SJSA1 (cell line): Measurements from ENCODE around the gene RNF220. TPM values are rescaled to one million over a fixed set of nuclear protein-coding genes. Genes with fewer than 3 reads are reported as not detected.
"Not testable (repeated sequence)": the region's sequence is repeated elsewhere in the genome, so short reads cannot be mapped to it uniquely, and the experiment has no call there.

ENCODE experiments used
- DNase-seq, 2 experiments: peaks; one replicate each; pipeline ENCODE4 v3.0.0-alpha.2; 2015 to 2020; ENCODE audit warnings: low spot score in 2 of 2, low read depth in 1 of 2
- H3K27ac ChIP-seq: fragments of 250-450 bp; sonication (Bioruptor Pico); 2 replicates; pipeline ENCODE4 v1.5.1; 2020; ENCODE audit warnings: mild to moderate bottlenecking, moderate library complexity
- H3K27me3 ChIP-seq: fragments of 250-450 bp; sonication (Bioruptor Pico); replicated peaks from 2 replicates; pipeline ENCODE4 v1.5.1; 2020; ENCODE audit warnings: mild to moderate bottlenecking, moderate library complexity
- H3K36me3 ChIP-seq: fragments of 250-450 bp; sonication (Bioruptor Pico); 2 replicates; pipeline ENCODE4 v1.5.1; 2020; ENCODE audit warnings: mild to moderate bottlenecking
- H3K4me1 ChIP-seq: fragments of 250-450 bp; sonication (Bioruptor Pico); replicated peaks from 2 replicates; pipeline ENCODE4 v1.6.1; 2021; ENCODE audit warnings: mild to moderate bottlenecking
- H3K4me3 ChIP-seq: fragments of 250-450 bp; sonication (Bioruptor Pico); 2 replicates; pipeline ENCODE4 v1.5.1; 2020; ENCODE audit warnings: mild to moderate bottlenecking
- H3K9me3 ChIP-seq: fragments of 250-450 bp; sonication (Bioruptor Pico); replicated peaks from 2 replicates; pipeline ENCODE4 v1.5.1; 2020; ENCODE audit warnings: mild to moderate bottlenecking
- total RNA-seq: library from RNA; depleted of rRNA; stranded (reverse); fragments of >200 nt; shearing (Covaris generic); gene quantifications from 2 replicates; pipeline ENCODE4 v1.2.3, GENCODE V29; 2014

The RNF220 gene
- total RNA-seq, 1 experiment from 2014 or later, result 70.5 TPM

DNA sequence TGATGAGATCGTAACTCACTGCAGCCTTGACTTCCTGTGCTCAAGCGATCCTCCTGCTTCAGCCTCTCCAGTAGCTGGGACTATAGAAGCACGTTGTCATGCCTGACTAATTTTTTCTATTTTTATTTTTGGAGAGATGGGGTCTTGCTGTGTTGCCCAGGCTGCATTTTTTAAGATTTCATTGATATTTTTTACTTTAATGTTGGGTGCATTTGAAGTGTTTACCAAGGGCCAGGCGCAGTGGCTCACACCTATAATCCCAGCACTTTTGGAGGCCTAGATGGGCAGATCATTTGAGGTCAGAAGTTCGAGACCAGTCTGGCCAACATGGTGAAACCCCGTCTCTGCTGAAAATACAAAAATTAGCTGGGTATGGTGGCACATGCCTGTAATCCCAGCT, 97.8 kb downstream of the RNF220 start:
- not testable (repeated sequence) for H3K27ac ChIP-seq, H3K4me1 ChIP-seq, H3K4me3 ChIP-seq, DNase-seq, H3K9me3 ChIP-seq, H3K36me3 ChIP-seq
- peaks cover 24% of the 10 kb centered on the region for H3K27me3 ChIP-seq

DNA sequence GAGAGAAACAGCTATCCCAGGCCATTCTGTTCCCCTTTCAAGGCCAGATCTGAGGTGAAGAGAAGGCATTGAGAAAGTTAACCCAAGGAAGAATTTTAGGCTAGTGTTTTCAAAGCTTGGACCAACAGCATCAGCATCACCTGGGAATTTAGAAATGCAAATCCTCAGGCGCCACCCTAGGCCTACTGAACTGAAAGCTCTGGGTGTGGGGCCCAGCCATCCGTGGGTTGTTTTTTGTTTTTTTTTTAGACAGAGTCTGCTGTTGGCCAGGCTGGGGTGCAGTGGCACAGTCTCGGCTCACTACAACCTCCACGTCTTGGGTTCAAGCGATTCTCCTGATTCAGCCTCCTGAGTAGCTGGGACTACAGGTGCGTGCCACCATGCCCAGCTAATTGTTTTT, 98.6 kb downstream of the RNF220 start:
- no peak for DNase-seq
- no peaks in the 10 kb centered on the region for H3K36me3 ChIP-seq

DNA sequence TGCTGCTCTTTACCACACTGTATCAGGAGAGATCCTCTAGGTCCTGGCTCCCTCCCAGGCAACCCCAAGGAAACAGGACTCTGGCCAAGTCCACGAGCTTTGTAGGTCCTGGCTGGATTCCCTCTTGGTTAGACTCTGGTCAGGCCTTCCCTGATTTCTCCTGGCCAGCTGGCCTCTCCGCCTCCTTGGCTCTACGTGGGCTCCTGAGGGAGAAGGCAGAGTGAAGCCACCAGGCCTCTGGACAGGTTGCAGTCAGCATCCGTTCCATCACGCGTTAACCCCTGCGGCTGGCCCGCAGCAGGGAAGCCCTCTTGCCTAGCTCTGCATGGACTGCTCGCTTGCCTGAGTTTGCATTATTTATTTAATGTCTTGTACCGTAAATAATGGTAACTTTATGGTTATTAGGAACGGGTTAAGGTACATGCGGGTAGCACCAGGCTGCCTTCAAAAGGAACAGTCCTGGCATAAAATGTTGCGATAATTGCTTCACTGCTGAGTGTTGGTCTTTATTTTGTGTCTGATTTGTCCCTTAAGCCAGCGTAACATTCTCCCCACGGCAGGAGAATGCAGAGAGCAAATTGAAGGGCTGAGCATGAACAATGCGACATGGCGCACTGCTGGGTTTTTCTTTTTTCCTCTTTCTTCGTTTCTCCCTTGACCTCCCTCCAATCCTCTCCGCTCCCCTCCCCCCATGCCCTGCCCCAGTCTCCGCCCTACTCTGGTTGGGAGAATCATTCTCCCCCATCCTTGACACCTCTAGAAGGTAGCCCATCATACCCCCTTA, 100.3 kb downstream of the RNF220 start:
- H3K4me1 ChIP-seq, result no peaks in the 10 kb centered on the region
- H3K36me3 ChIP-seq, result no peaks in the 10 kb centered on the region
- H3K9me3 ChIP-seq, result no peaks in the 10 kb centered on the region
- H3K4me3 ChIP-seq, result no peak overlapping the region
- DNase-seq, result no peak
- H3K27ac ChIP-seq, result no peak overlapping the region
- peaks cover 9% of the 10 kb centered on the region for H3K27me3 ChIP-seq

More for the DNA sequence above, 98.6 kb downstream of the RNF220 start:
- no peaks in the 10 kb centered on the region for H3K4me1 ChIP-seq
- H3K9me3 ChIP-seq, result no peaks in the 10 kb centered on the region
- H3K27me3 ChIP-seq, result peaks cover 22% of the 10 kb centered on the region
- no peak overlapping the region for H3K27ac ChIP-seq
- no peak overlapping the region for H3K4me3 ChIP-seq

DNA sequence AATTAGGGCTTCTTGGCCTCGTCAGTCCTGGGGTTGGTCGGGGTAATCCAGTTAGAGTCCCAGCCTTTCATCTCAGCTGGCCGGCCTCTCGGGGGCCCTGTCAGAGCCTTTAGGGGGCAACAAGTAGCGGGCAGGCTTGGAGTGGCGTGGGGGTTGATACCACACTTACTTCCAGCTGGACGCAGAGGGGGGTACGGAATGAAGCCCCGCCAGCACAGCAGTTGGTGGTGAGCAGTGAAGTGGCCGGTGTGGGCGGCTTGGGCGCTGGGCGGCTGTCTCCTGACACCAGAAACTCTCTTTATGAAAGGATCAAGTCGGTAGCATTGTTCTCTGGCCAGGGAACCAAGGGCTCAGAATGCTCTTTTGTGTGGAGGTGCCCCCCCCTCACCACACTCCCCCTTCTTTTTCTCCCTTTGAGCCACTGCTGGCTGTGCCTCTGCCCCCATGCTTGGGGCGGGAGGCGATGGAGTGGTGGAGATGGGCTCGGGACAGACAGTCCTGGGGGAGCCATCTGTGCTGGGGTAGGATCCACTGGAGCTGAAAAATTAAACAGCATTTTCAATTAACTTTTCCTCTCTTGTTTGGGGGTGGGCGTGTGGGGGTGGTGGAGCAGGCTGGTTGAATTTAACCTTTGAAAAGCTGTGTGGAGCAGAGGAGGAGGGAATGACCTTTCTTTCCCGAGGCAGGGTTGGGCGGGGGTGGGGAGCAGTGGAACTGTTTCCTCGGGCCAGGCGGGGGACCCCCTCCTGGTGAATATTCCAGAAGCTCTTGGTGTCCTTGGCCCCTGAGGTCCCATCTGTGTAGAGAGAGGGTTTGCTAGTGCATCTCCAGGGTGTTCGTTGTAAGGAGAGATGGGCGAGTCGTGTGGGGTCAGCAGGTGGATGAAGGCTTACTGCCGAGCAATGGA, 102.7 kb downstream of the RNF220 start:
- Histone ChIP-seq H3K27ac (no peak overlapping the region), H3K27me3 (peaks cover 26% of the 10 kb centered on the region; the same call in 1 of the 2 replicates), H3K9me3 (no peaks in the 10 kb centered on the region), H3K4me1 (no peaks in the 10 kb centered on the region), H3K36me3 (no peaks in the 10 kb centered on the region), H3K4me3 (no peak overlapping the region)
- no peak for DNase-seq

DNA sequence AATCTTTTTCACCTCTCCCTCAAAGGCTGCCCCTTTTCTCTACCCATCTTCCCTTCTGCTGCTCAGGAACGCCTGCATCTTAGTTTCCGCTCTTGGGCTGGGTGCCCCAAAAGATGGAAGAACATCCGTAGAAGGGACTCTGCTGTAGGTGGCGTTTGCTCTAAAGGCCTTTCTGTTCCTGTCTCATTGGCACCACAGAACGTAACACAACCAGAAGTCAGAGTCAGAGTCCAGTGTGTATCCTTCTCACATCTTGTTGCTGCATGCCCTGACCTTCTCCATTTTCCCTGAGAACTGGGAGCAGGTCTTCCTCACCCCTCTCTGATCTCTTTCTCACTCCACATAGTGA, 103.3 kb downstream of the RNF220 start:
- DNase-seq, result no peak
- Histone ChIP-seq H3K9me3 (no peaks in the 10 kb centered on the region), H3K27me3 (peaks cover 26% of the 10 kb centered on the region; the same call in 1 of the 2 replicates), H3K36me3 (no peaks in the 10 kb centered on the region), H3K4me3 (no peak overlapping the region), H3K27ac (no peak overlapping the region), H3K4me1 (no peaks in the 10 kb centered on the region)

DNA sequence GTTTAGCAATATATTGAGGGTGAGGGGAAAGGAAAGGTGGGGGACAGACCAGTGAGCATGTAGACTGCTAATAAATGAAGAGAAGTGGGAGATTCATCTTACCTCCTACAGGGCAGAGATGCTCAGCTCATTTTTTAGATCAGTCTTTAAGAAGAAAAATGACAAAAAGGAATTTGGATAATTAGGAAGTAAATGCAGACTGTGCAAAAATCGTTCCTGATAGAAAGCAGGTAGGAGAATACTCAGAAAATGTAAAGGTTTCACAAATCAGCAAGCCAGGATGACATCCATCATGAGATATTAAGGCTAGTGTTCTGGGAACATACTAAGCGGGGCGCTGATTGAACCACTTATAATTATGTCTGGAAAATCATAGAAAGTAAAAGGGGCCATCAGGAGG, 106.3 kb downstream of the RNF220 start:
- Histone ChIP-seq H3K36me3 (no peaks in the 10 kb centered on the region), H3K27me3 (peaks cover 32% of the 10 kb centered on the region), H3K4me1 (no peaks in the 10 kb centered on the region; the same call in 1 of the 2 replicates), H3K27ac (no peak overlapping the region), H3K4me3 (no peak overlapping the region), H3K9me3 (no peaks in the 10 kb centered on the region)
- no peak for DNase-seq

DNA sequence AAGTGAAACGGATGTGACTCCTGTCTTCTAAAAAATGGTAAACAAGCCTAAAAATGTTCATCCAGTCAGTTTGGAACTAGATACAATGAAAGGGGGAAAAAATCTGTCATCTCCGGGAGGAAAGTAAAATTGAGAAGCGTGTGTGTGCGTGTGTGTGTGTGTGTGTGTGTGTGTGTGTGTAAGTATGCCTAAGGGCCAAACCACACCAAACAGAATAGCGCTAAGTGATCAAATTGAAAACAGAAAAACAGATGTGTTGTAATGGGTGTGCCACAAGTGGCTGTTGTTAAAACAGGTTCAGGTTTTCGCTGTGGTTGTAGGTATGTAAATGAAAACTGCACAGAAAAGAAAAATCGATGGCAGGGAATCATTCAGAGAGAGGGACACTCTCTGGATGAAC, 106.7 kb downstream of the RNF220 start:
- Histone ChIP-seq H3K27me3 (peaks cover 31% of the 10 kb centered on the region), H3K4me3 (no peak overlapping the region)

DNA sequence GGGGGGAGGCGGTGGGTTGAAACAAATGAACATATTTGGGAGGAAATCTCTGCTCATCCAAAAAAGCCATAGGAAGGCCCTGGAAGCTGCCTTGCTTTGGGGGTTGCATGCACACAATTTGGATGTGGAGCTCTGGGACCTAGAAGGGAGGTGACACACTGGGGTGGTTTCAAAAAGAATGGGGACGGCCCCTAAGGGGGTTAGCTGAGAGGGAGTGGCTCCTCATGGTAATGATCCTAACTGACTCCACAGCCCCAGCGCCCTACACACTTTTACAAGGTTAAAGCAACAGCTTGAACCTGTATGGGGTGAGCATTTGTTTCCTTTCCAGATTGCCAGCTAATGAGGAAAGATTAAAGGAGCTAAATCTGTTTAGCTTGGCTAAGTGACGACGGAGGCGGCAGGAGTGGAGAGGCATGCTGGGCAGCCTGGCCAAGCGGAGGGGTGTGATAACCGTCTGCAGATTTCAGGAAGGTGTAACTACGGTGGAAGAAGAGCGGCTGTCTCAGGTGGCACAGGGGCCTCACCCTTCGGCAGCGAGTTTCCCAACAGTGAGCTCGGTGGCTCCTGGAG, 107.3 kb downstream of the RNF220 start:
- H3K27me3 ChIP-seq, result peaks cover 27% of the 10 kb centered on the region
- H3K4me3 ChIP-seq, result no peak overlapping the region
- no peak for DNase-seq
- no peaks in the 10 kb centered on the region for H3K36me3 ChIP-seq
- H3K27ac ChIP-seq, result no peak overlapping the region
- no peaks in the 10 kb centered on the region for H3K9me3 ChIP-seq
- H3K4me1 ChIP-seq, result no peaks in the 10 kb centered on the region; the same call in 1 of the 2 replicates

More for the DNA sequence above, 106.7 kb downstream of the RNF220 start:
- Histone ChIP-seq H3K27ac (no peak overlapping the region), H3K36me3 (no peaks in the 10 kb centered on the region), H3K4me1 (no peaks in the 10 kb centered on the region; the same call in 1 of the 2 replicates), H3K9me3 (no peaks in the 10 kb centered on the region)
- DNase-seq, result no peak

DNA sequence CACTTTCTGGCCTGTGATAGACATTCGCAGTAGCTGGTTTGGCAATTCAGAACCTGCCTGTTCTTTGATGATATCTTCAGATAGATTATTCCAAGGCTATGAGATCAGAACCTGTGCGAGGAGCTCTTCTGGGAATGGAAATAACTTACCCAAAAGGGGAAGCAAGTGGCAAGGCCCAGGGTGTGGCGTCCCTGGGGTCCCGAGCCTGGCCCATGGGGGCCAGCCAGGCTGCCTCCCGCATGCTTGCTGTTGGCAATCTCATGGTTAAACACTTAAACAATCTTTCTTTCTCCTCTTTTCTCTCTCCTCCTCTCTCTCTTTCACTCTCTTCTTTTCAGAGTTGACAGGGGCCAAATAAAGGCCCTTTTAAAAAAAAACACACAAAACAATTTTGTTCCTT, 108.1 kb downstream of the RNF220 start:
- H3K27me3 ChIP-seq, result peaks cover 25% of the 10 kb centered on the region
- no peaks in the 10 kb centered on the region; the same call in 1 of the 2 replicates for H3K4me1 ChIP-seq
- no peaks in the 10 kb centered on the region for H3K9me3 ChIP-seq
- H3K4me3 ChIP-seq, result no peak overlapping the region
- H3K27ac ChIP-seq, result no peak overlapping the region
- no peak for DNase-seq
- no peaks in the 10 kb centered on the region for H3K36me3 ChIP-seq

DNA sequence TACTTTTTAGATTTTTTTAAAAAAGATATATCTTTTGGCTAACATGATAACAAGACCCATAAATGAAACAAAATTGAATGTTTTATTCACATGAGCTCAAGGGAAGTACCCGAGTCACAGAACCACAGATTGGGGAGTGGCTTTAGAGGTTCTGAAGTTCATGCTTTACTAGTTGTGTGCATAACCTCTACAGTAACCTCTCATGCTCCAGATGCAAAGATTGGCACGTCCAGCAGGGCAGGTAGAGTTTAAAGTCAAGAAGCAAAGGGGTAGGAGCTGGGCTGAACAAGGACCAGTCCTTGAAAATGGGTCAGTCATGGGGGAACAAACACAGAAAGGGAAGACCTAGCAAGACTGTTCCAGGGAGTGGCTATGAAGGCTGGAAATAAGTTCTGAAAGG, 109.6 kb downstream of the RNF220 start:
- Histone ChIP-seq H3K27ac (no peak overlapping the region), H3K9me3 (no peaks in the 10 kb centered on the region), H3K4me1 (no peaks in the 10 kb centered on the region; the same call in 1 of the 2 replicates), H3K27me3 (peaks cover 25% of the 10 kb centered on the region), H3K4me3 (no peak overlapping the region), H3K36me3 (no peaks in the 10 kb centered on the region)
- DNase-seq, result no peak

DNA sequence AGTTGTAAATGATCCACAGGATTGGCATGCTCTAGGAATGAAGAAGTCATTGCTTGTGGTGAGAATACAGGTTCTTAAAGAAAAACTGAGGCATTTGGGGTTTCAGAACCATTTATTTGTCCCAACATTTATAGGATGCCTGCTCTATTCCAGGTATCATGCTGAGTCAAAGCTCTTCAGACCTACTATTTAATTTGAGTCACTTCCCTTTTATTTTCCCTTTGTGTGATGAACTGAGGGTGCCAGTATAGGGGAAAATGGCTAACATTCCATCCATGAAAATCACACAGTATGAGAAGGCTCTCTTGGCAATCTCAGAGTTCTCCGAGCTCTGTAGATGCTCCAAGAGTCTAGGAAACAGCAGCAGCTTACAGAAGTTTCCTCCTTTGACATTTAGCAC, 110.4 kb downstream of the RNF220 start:
- Histone ChIP-seq H3K36me3 (no peaks in the 10 kb centered on the region), H3K4me1 (no peaks in the 10 kb centered on the region; the same call in 1 of the 2 replicates), H3K27me3 (peaks cover 23% of the 10 kb centered on the region), H3K27ac (no peak overlapping the region), H3K4me3 (no peak overlapping the region), H3K9me3 (no peaks in the 10 kb centered on the region)
- no peak for DNase-seq

DNA sequence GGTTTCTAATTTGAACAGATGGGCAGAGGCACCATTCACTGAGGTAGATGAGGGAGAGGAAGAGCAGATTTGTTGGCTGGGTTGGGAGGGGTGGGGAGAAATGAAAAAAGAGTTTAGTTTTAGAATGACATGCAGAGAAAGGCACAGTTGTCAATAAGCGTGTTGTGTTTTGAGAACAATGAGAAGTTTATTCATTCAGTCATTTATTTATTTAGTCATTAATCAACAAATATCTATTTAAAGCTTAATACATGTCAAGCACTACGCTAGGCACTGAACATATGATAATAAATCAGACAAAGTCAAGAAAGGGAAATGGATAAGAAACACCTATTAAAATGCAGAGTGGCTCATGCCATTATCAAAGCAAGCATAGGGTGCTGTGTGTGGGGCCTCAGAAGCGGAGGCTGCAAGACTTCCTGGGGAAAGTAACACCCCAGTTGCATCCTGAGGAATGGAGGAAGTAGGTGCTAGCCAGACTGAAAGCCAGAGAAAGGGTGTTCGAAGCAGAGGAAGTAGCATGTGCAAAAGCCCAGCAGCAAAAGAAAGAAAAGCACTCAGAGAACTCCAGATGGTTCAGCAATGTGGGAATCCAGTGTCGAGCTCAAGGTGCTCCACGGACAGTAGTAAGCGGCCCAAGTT, 114.1 kb downstream of the RNF220 start:
- DNase-seq, result no peak
- no peaks in the 10 kb centered on the region for H3K36me3 ChIP-seq
- peaks cover 5% of the 10 kb centered on the region; the same call in 1 of the 2 replicates for H3K27me3 ChIP-seq

DNA sequence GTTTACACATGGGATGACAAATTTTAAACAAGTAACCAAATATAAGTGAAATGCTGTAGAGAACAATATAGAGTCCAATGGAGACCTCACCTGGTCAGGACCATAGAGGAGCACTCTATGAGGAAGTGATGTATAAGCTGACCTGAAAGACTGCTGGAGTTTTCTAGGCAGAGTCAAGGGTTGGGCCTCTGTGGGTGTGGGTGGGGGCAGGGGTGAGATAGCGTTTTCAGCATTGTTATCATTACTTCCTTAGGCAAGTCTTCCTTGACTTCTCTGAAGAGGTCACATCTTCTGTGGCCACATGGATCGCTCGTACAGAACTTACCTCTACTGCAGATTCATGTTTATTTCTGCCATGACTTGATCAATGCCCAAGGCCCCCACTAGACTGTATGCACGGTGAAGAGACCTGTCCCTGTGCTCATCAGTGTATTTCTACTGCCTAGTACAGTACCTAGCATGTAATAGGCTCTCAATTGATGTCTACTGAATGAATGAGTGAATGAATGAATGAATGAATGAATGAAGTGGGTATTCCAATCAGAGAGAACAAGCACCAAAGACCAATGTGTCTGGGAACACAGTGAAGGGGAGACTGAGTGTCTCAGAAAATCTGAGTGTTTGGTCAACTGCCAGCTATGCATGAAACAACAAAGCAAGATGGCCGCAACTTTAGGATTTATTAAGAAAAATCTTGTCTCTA, 116.5 kb downstream of the RNF220 start:
- H3K27me3 ChIP-seq, result 0 out of 2 replicates have a peak, but pooled peaks cover 3% of the 10 kb centered on the region

More for the DNA sequence above, 114.1 kb downstream of the RNF220 start:
- Histone ChIP-seq H3K9me3 (no peaks in the 10 kb centered on the region), H3K4me3 (no peak overlapping the region), H3K4me1 (no peaks in the 10 kb centered on the region; the same call in 1 of the 2 replicates), H3K27ac (no peak overlapping the region)

More for the DNA sequence above, 116.5 kb downstream of the RNF220 start:
- no peak overlapping the region for H3K27ac ChIP-seq
- H3K4me3 ChIP-seq, result no peak overlapping the region
- H3K9me3 ChIP-seq, result no peaks in the 10 kb centered on the region
- no peak for DNase-seq
- no peaks in the 10 kb centered on the region for H3K4me1 ChIP-seq
- H3K36me3 ChIP-seq, result no peaks in the 10 kb centered on the region
